K562 (cell line): ENCODE data around the gene TMEM92. TPM values are rescaled to one million over a fixed set of nuclear protein-coding genes. Genes with fewer than 3 reads are reported as not detected.

Experiments
- ATAC-seq: fragments of 200-7000 bp; cut with Tn5 transposase; 3 replicates; pipeline ENCODE4 v1.9.1; 2020; ENCODE audit warnings: moderate library complexity
- BruUV-seq: library from RNA; stranded (reverse); fragments of 400-500 nt; replicated peaks from 2 replicates; lab custom pipeline; 2021; lab: Mats Ljungman, UMichigan
- CTCF ChIA-PET: fragments of 300-600 bp; formaldehyde crosslinking; extraction: SDS; loops from one replicate; lab custom pipeline; 2021; ENCODE audit warnings: low intra/inter-chr PET ratio; lab: Yijun Ruan, JAX
- POLR2A ChIA-PET: fragments of 300-600, 350-650 bp; sonication (Branson Sonifier 250); formaldehyde crosslinking; extraction: SDS; loops from one replicate; lab custom pipeline; 2021; ENCODE audit warnings: antibody characterized with exemption, inconsistent platforms; lab: Yijun Ruan, JAX
- DNase-seq, 4 experiments: peaks; one replicate each; pipeline versions ENCODE4 v3.0.0 to v3.0.0-alpha.2; 2011 to 2018; ENCODE audit warnings: low spot score in 3 of 4, mixed read lengths in 3 of 4; ENCODE audit errors: extremely low read depth in 1 of 4
- FAIRE-seq: peaks from 2 replicates; lab custom pipeline; 2011; peaks lifted over from hg19 to GRCh38; lab: Jason Lieb, UNC
- H2AFZ ChIP-seq: 2 replicates; pipeline ENCODE4 v1.6.0; 2011; ENCODE audit warnings: low read depth, low read length, control low read depth, inconsistent platforms
- H3K27ac ChIP-seq: fragments of 200-600 bp; 3 replicates; pipeline ENCODE4 v1.8.0; 2011; ENCODE audit warnings: low read depth, mild to moderate bottlenecking, control low read depth, inconsistent platforms, low read length, moderate library complexity, mixed read lengths; ENCODE audit errors: extremely low read depth
- H3K27me3 ChIP-seq, 2 experiments: fragments of 300-600 bp in 1 of 2; 2 replicates in 1 of 2; 3 replicates in 1 of 2; pipeline versions ENCODE4 v1.6.0 to v1.8.0; 2011; ENCODE audit warnings: inconsistent platforms in 2 of 2, low read length in 2 of 2, mild to moderate bottlenecking in 1 of 2, mixed read lengths in 1 of 2, moderate library complexity in 1 of 2; ENCODE audit not compliant: control insufficient read depth in 2 of 2, insufficient read depth in 2 of 2
- H3K36me3 ChIP-seq: fragments of 300-600 bp; 3 replicates; pipeline ENCODE4 v1.8.0; 2011; ENCODE audit warnings: mild to moderate bottlenecking, low read length, inconsistent platforms; ENCODE audit not compliant: control insufficient read depth, insufficient read depth
- H3K4me1 ChIP-seq, 2 experiments: fragments of 200-600 bp in 1 of 2; replicated peaks in 1 of 2; 2 replicates in 1 of 2; 3 replicates in 1 of 2; pipeline versions ENCODE4 v1.5.1 to v1.8.0; 2011; ENCODE audit warnings: inconsistent platforms in 2 of 2, low read length in 2 of 2, mild to moderate bottlenecking in 1 of 2, mixed read lengths in 1 of 2, moderate library complexity in 1 of 2; ENCODE audit not compliant: control insufficient read depth in 2 of 2, insufficient read depth in 2 of 2
- H3K4me2 ChIP-seq: 2 replicates; pipeline ENCODE4 v1.6.1; 2011; ENCODE audit warnings: low read length, control low read depth, inconsistent platforms, mixed read lengths; ENCODE audit not compliant: insufficient read depth
- H3K4me3 ChIP-seq: fragments of 200-600 bp; sonication (generic), shearing (Covaris generic); 2 replicates; pipeline ENCODE4 v1.5.1; 2016; ENCODE audit warnings: control low read depth, inconsistent platforms
- H3K79me2 ChIP-seq: fragments of 200-600 bp; 3 replicates; pipeline ENCODE4 v1.8.0; 2011; ENCODE audit warnings: low read length, inconsistent platforms; ENCODE audit not compliant: control insufficient read depth, insufficient read depth
- H3K9ac ChIP-seq, 2 experiments: 2 replicates each; pipeline versions ENCODE4 v1.6.0 to v1.6.1; 2011; ENCODE audit warnings: low read depth in 2 of 2, low read length in 2 of 2, control low read depth in 1 of 2, inconsistent platforms in 1 of 2, mild to moderate bottlenecking in 1 of 2, mixed read lengths in 1 of 2; ENCODE audit not compliant: insufficient read depth in 1 of 2
- H3K9me1 ChIP-seq: one replicate; pipeline ENCODE4 v1.6.0; 2011; ENCODE audit warnings: inconsistent platforms, mild to moderate bottlenecking, low read length, moderate library complexity; ENCODE audit not compliant: control insufficient read depth, insufficient read depth
- H3K9me3 ChIP-seq: replicated peaks from 2 replicates; pipeline ENCODE4 v1.5.1; 2011; ENCODE audit warnings: low read depth, low read length, inconsistent platforms; ENCODE audit not compliant: control insufficient read depth, insufficient read depth
- H4K20me1 ChIP-seq: replicated peaks from 2 replicates; pipeline ENCODE4 v1.6.1; 2011; ENCODE audit warnings: low read length, inconsistent platforms, mixed read lengths; ENCODE audit not compliant: control insufficient read depth, insufficient read depth
- HIVEP1 ChIP-seq: fragments of 250-450 bp; sonication (Bioruptor Pico); IDR thresholded peaks from 2 replicates; pipeline ENCODE4 v1.4.0; 2020; ENCODE audit warnings: mild to moderate bottlenecking
- WGBS: fragments of 100-300 bp; shearing (Covaris generic); methylation state at CpG from one replicate; pipeline ENCODE4 v1.1.6; 2016; ENCODE audit warnings: low coverage, mixed read lengths; ENCODE audit not compliant: insufficient coverage; ENCODE audit errors: missing lambda C conversion rate; 5-methylcytosine and 5-hydroxymethylcytosine counted together
- in situ Hi-C: fragments of 300-500 bp; cut with MboI; formaldehyde crosslinking; loops from 4 replicates; pipeline ENCODE4 v1.15.0; 2018; ENCODE audit warnings: inconsistent platforms, mixed read lengths
- intact Hi-C: fragments of 100-400 bp; cut with micrococcal nuclease; formaldehyde crosslinking; loops from 2 replicates; pipeline ENCODE4 v1.14.2; 2022
- polyA plus RNA-seq, 8 experiments: library from polyadenylated mRNA; depleted of rRNA in 4 of 8; stranded (reverse) in 5 of 8; unstranded in 3 of 8; fragments of >200 nt; fragmentation: Nextera tagmentation in 2 of 8; fragmentation: Illumina TruSeq in 1 of 8; extraction: Ambion mirVana in 2 of 8; extraction: Trizol in 1 of 8; gene quantifications; 2 replicates each; pipeline versions ENCODE4 v1.2.1 to v1.2.3, GENCODE V29; 2011 to 2014; ENCODE audit warnings: inconsistent platforms in 1 of 8, missing spikeins in 1 of 8
- total RNA-seq, 7 experiments: library from RNA; depleted of rRNA in 6 of 7; stranded (reverse); fragments of >200 nt in 6 of 7; fragmentation: Illumina TruSeq in 2 of 7; extraction: Trizol in 2 of 7; gene quantifications; 2 replicates each; pipeline versions ENCODE4 v1.2.1 to v1.2.3, GENCODE V29; 2011 to 2021; ENCODE audit warnings: low replicate concordance in 1 of 7
- TF ChIP-seq, protein P1 (sequence below): IDR thresholded peaks from 2 replicates; pipeline ENCODE4 v1.6.1; 2016; ENCODE audit warnings: missing genetic modification characterization, missing compliant biosample characterization
- TF ChIP-seq, protein P2 (sequence below): sonication (generic); formaldehyde crosslinking; IDR thresholded peaks from 2 replicates; pipeline ENCODE4 v1.8.0; 2023; ENCODE audit warnings: mild to moderate bottlenecking, missing genetic modification reagents

The TMEM92 gene
- total and polyA plus RNA-seq, 9 of the 15 experiments (the other 6 are each of a cell fraction or from before 2014, with no cell fraction given): 0.14 to 2.1 (median 0.40) TPM

DNA sequence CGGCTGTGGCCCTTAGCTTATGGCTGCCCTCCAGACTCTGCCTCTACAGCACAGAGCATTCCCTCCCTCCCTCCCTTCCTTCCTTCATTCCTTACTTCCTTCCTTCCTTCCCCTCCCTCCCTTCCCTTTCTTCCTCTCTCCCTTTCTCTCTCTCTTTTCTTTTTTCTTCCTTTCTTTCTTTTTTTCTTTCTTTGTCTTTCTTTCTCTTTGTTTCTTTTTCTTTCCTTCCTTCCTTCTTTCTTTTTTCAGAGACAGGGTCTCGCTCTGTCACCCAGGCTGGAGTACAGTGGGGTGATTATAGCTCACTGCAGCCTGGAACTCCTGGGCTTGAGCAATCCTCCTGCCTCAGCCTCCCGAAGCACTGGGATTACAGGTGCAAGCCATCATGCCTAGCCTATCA is 11.7 kb downstream of the TMEM92 start:
- in situ Hi-C loops (no loop called here), intact Hi-C loops (no loop called here)
- Histone ChIP-seq H3K4me3 (no peak overlapping the region), H3K36me3 (no peaks in the 10 kb centered on the region), H4K20me1 (no peaks in the 10 kb centered on the region), H3K9me1 (no peaks in the 10 kb centered on the region), H3K27me3 (peaks cover 3 to 32% of the 10 kb centered on the region in 2 experiments; a peak in 3 of 5 replicates), H3K27ac (no peak overlapping the region), H2AFZ (no peak overlapping the region), H3K4me2 (no peak overlapping the region), H3K4me1 (peaks cover 0 to 14% of the 10 kb centered on the region in 2 experiments; a peak in 3 of 5 replicates), H3K9ac (no peak overlapping the region), H3K79me2 (no peaks in the 10 kb centered on the region), H3K9me3 (no peaks in the 10 kb centered on the region)
- DNase-seq (no peak), ATAC-seq (no peak), FAIRE-seq (no peak)
- no TSS peak for BruUV-seq
- ChIA-PET POLR2A (interaction anchor here (0.7 kb wide), 1 partner anchor 9 kb away, joined by 3 read pairs; no protein-coding TSS in a partner anchor), CTCF (interaction anchor here (1.2 kb wide), 1 partner anchor 86 kb away, joined by 3 read pairs; no protein-coding TSS in a partner anchor)
- WGBS: 14% methylated on average over 3 of the region's 3 CpGs
- TF ChIP-seq HIVEP1 (CRISPR knock-in tag): no peak
- TF ChIP-seq, protein P1, sequence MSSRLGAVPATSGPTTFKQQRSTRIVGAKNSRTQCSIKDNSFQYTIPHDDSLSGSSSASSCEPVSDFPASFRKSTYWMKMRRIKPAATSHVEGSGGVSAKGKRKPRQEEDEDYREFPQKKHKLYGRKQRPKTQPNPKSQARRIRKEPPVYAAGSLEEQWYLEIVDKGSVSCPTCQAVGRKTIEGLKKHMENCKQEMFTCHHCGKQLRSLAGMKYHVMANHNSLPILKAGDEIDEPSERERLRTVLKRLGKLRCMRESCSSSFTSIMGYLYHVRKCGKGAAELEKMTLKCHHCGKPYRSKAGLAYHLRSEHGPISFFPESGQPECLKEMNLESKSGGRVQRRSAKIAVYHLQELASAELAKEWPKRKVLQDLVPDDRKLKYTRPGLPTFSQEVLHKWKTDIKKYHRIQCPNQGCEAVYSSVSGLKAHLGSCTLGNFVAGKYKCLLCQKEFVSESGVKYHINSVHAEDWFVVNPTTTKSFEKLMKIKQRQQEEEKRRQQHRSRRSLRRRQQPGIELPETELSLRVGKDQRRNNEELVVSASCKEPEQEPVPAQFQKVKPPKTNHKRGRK (tag): peak; percentile 74; the same call in 1 of the 2 replicates
- TF ChIP-seq, protein P2, sequence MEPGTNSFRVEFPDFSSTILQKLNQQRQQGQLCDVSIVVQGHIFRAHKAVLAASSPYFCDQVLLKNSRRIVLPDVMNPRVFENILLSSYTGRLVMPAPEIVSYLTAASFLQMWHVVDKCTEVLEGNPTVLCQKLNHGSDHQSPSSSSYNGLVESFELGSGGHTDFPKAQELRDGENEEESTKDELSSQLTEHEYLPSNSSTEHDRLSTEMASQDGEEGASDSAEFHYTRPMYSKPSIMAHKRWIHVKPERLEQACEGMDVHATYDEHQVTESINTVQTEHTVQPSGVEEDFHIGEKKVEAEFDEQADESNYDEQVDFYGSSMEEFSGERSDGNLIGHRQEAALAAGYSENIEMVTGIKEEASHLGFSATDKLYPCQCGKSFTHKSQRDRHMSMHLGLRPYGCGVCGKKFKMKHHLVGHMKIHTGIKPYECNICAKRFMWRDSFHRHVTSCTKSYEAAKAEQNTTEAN (CRISPR knock-in tag): no peak
